Nephron progenitor cell (in vitro differentiated cells): ENCODE measurements around the gene TCF12.

Experiments used
- DNase-seq: peaks from one replicate; pipeline ENCODE4 v3.0.0; 2021
- H3K27ac Mint-ChIP-seq: 2 replicates; pipeline ENCODE4 v1.8.0; 2021; ENCODE audit warnings: mild to moderate bottlenecking, moderate library complexity, mixed read lengths
- H3K27me3 Mint-ChIP-seq: 2 replicates; pipeline ENCODE4 v1.8.0; 2021; ENCODE audit warnings: mild to moderate bottlenecking, low read depth, mixed read lengths; ENCODE audit not compliant: poor library complexity
- H3K36me3 Mint-ChIP-seq: 2 replicates; pipeline ENCODE4 v1.8.0; 2021; ENCODE audit warnings: low read depth, mixed read lengths
- H3K4me1 Mint-ChIP-seq: 2 replicates; pipeline ENCODE4 v1.8.0; 2021; ENCODE audit warnings: mixed read lengths
- H3K4me3 Mint-ChIP-seq: 2 replicates; pipeline ENCODE4 v1.8.0; 2021; ENCODE audit warnings: mild to moderate bottlenecking, moderate library complexity, mixed read lengths
- H3K9me3 Mint-ChIP-seq: 2 replicates; pipeline ENCODE4 v1.8.0; 2021; ENCODE audit warnings: mild to moderate bottlenecking, moderate library complexity, mixed read lengths
- TF ChIP-seq, protein P1 (sequence below): fragments of 200-600 bp; sonication (generic); IDR thresholded peaks from 2 replicates; pipeline ENCODE4 v1.5.0; 2021; ENCODE audit warnings: antibody characterized with exemption

The TCF12 gene

DNA sequence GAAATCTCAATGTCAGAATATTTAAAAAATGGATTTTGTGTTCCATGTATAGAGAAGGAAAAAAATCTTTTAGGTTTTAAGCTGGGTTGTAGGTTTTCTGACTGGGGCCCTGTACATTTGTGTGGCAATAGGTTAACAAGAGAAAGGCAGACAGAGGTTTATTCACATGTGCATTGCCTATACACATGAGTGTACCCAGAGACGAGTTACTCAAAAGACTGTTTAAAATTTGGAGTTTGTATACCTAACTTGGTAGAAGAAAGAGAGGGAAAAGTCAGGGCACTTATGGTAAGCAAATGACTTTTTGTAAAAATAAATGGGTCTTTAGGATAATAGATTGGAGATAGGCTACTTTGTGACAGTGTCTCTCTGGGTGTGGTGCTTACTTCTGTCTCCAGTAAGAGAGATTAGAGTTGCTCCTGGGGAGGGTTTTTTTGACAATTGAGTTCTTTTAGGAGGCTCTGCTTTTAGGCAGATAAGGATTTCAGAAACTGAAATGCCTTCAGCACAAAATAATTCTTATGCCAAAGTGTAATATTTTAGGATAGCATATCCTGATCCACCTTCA is 225.2 kb downstream of the TCF12 start:
- H3K9me3 Mint-ChIP-seq = no peaks in the 10 kb centered on the region
- TF ChIP-seq, protein P1, sequence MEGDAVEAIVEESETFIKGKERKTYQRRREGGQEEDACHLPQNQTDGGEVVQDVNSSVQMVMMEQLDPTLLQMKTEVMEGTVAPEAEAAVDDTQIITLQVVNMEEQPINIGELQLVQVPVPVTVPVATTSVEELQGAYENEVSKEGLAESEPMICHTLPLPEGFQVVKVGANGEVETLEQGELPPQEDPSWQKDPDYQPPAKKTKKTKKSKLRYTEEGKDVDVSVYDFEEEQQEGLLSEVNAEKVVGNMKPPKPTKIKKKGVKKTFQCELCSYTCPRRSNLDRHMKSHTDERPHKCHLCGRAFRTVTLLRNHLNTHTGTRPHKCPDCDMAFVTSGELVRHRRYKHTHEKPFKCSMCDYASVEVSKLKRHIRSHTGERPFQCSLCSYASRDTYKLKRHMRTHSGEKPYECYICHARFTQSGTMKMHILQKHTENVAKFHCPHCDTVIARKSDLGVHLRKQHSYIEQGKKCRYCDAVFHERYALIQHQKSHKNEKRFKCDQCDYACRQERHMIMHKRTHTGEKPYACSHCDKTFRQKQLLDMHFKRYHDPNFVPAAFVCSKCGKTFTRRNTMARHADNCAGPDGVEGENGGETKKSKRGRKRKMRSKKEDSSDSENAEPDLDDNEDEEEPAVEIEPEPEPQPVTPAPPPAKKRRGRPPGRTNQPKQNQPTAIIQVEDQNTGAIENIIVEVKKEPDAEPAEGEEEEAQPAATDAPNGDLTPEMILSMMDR = no peak
- H3K27me3 Mint-ChIP-seq = peaks cover 3% of the 10 kb centered on the region
- H3K4me1 Mint-ChIP-seq = peaks cover 32% of the 10 kb centered on the region
- DNase-seq = no peak
- H3K27ac Mint-ChIP-seq = no peak overlapping the region
- H3K36me3 Mint-ChIP-seq = peaks cover 4% of the 10 kb centered on the region
- no peak overlapping the region for H3K4me3 Mint-ChIP-seq

DNA sequence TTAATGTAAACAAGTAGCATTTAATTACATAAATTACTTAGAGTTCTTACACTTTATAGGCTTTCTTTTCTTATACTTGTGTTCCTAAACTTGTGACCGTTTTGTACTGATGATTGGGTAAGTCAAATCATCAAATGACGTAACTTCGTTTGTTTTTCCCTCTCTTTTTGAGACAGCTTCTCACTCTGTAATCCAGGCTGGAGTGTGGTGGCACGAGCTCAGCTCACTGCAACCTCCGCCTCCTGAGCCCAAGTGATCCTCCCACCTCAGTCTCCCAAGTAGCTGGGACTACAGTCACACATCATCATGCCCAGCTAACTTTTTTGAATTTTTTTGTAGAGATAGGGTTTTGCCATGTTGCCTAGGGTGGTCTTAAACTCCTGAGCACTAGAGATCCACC is 226.0 kb downstream of the TCF12 start:
- no peak overlapping the region for H3K4me3 Mint-ChIP-seq
- DNase-seq = no peak
- peak overlapping the region; percentile 38 for H3K27ac Mint-ChIP-seq
- TF ChIP-seq, protein P1 = no peak
- H3K36me3 Mint-ChIP-seq = peaks cover 9% of the 10 kb centered on the region
- H3K9me3 Mint-ChIP-seq = no peaks in the 10 kb centered on the region
- peaks cover 27% of the 10 kb centered on the region for H3K4me1 Mint-ChIP-seq
- peaks cover 3% of the 10 kb centered on the region for H3K27me3 Mint-ChIP-seq

DNA sequence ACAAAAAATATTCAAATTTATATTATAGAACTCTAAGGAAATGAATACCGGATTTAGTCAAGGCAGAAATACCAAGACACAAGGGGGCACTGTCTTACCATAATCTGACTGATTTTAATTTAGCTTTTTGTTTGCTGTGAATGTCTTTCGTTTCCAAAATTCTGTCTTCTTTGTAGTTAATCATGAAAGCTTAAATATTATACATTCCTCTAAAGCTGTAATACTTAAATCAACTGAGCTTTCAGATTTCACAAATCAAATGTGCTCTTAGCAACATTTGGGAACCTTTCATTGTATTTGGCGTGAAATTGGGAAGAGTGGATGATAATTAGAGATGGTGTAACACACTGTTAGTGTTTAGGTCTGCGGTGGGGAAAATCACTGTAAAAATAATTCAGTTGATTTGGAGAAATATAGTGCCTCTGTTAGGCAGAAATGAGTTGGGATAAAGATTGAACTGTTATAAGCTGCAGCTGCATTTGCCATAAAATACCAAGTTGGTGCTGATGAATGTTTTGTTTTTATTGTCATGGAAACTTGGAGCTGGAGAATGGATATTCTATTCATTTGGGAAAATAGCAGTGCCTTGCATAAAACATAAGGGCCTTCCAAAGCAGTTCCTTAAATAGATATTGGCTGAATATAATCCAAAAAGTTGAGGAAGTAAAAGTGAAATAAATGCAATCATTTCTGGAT is 228.2 kb downstream of the TCF12 start:
- H3K36me3 Mint-ChIP-seq = peaks cover 27% of the 10 kb centered on the region
- H3K27me3 Mint-ChIP-seq = peaks cover 3% of the 10 kb centered on the region
- H3K4me3 Mint-ChIP-seq = no peak overlapping the region
- H3K9me3 Mint-ChIP-seq = peaks cover 19% of the 10 kb centered on the region
- no peak for DNase-seq
- peaks cover 18% of the 10 kb centered on the region for H3K4me1 Mint-ChIP-seq
- H3K27ac Mint-ChIP-seq = peak overlapping the region; percentile 30
- TF ChIP-seq, protein P1 = peak; percentile 60

DNA sequence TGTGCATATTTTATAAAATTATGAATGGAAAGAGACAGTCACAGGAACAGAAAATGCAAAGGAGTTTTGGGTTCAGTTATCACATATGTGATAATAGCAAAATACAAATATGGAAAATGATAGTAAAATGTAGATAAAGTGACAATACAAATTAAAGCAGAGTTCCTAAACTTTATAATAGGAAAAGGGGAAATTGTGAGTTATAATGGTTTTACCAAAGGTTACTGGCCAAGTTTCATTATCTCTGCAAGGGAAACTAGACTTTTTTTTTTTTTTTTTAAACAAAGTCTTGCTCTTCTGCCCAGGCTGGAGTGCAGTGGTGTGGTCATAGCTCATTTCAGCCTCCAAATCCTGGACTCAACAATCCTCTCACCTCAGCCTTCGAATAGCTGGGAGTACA is 229.2 kb downstream of the TCF12 start:
- Mint-ChIP-seq H3K27ac (no peak overlapping the region), H3K4me1 (peaks cover 15% of the 10 kb centered on the region), H3K4me3 (no peak overlapping the region), H3K9me3 (peaks cover 29% of the 10 kb centered on the region), H3K27me3 (peaks cover 6% of the 10 kb centered on the region), H3K36me3 (peaks cover 37% of the 10 kb centered on the region)
- DNase-seq = no peak
- TF ChIP-seq, protein P1 = no peak

DNA sequence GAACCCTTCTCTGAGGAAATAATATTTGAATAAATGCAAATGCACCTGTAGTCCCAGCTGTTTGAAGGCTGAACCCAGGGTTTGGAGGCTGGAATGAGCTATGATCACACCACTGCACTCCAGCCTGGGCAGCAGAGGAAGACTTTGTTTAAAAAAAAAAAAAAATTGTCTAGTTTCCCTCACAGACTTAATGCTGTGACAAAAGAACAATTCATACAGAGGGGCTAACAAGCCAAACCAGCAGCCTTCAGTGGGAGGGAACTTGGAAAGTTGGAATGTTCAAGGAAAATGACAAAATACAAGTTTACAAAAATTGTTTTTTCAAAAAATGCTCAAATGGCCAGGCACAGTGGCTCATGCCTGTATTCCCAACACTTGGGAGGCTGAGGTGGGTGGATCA is 229.8 kb downstream of the TCF12 start:
- peaks cover 35% of the 10 kb centered on the region for H3K9me3 Mint-ChIP-seq
- H3K4me1 Mint-ChIP-seq = peaks cover 15% of the 10 kb centered on the region
- DNase-seq = no peak
- peaks cover 43% of the 10 kb centered on the region for H3K36me3 Mint-ChIP-seq
- peaks cover 6% of the 10 kb centered on the region for H3K27me3 Mint-ChIP-seq
- H3K27ac Mint-ChIP-seq = no peak overlapping the region
- TF ChIP-seq, protein P1 = no peak
- H3K4me3 Mint-ChIP-seq = no peak overlapping the region

DNA sequence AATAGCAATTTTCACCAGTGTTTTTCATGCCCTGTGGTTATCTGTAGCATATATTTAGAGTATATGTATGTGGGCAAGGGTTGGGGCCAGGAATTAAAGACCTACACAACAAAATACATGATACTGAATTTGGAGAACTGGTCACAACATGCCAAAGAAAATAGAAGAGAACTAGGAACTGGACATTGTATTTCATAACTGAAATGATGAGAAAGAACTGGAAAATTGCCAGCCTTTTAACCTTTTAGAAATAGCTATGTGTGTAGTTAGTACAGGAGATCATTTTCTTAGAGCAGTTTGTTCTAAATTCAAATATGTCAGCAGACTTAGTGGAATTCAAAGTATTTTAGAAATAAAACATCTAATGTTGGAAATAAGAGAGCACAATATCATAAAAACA is 230.8 kb downstream of the TCF12 start:
- H3K27ac Mint-ChIP-seq = no peak overlapping the region
- no peak overlapping the region for H3K4me3 Mint-ChIP-seq
- H3K9me3 Mint-ChIP-seq = peaks cover 35% of the 10 kb centered on the region
- peaks cover 6% of the 10 kb centered on the region for H3K4me1 Mint-ChIP-seq
- TF ChIP-seq, protein P1 = no peak
- no peak for DNase-seq
- peaks cover 53% of the 10 kb centered on the region for H3K36me3 Mint-ChIP-seq
- peaks cover 4% of the 10 kb centered on the region for H3K27me3 Mint-ChIP-seq
